CD14-positive monocyte (primary cell): ENCODE data around the gene CPAMD8. TPM values are rescaled to one million over a fixed set of nuclear protein-coding genes. Genes with fewer than 3 reads are reported as not detected.

Experiments
- DNase-seq, 3 donors: peaks; one replicate each; pipeline ENCODE4 v3.0.0-alpha.2; 2011 to 2022
- H2AFZ ChIP-seq: 2 replicates; pipeline ENCODE4 v1.6.0; 2012; ENCODE audit warnings: mild to moderate bottlenecking, low read depth, low read length, inconsistent platforms; ENCODE audit not compliant: insufficient read depth, poor library complexity, severe bottlenecking
- H3K27ac ChIP-seq, 2 donors: 1 replicate in 1 of 2; 2 replicates in 1 of 2; pipeline ENCODE4 v1.5.1; 2012 to 2013; ENCODE audit warnings: low read length in 2 of 2, control low read depth in 1 of 2, inconsistent platforms in 1 of 2, low read depth in 1 of 2, mild to moderate bottlenecking in 1 of 2
- H3K27me3 ChIP-seq, 2 donors: one replicate each; pipeline versions ENCODE4 v1.6.0 to v1.6.1; 2011 to 2013; ENCODE audit warnings: low read length in 2 of 2; ENCODE audit not compliant: control insufficient read depth in 2 of 2, insufficient read depth in 2 of 2
- H3K36me3 ChIP-seq, 2 donors: replicated peaks in 1 of 2; 1 replicate in 1 of 2; 2 replicates in 1 of 2; pipeline versions ENCODE4 v1.5.1 to v1.6.1; 2012 to 2013; ENCODE audit warnings: low read length in 2 of 2, control low read depth in 1 of 2, inconsistent platforms in 1 of 2, mild to moderate bottlenecking in 1 of 2; ENCODE audit not compliant: insufficient read depth in 2 of 2, control insufficient read depth in 1 of 2
- H3K4me1 ChIP-seq, 2 donors: 1 replicate in 1 of 2; 2 replicates in 1 of 2; pipeline versions ENCODE4 v1.5.1 to v1.6.1; 2012 to 2013; ENCODE audit warnings: low read length in 2 of 2, control low read depth in 1 of 2, inconsistent platforms in 1 of 2, mild to moderate bottlenecking in 1 of 2, moderate library complexity in 1 of 2; ENCODE audit not compliant: insufficient read depth in 2 of 2, control insufficient read depth in 1 of 2
- H3K4me2 ChIP-seq: replicated peaks from 2 replicates; pipeline ENCODE3; 2012; ENCODE audit warnings: low read length, moderate library complexity, mild to moderate bottlenecking; ENCODE audit not compliant: poor library complexity, severe bottlenecking; ENCODE audit errors: extremely low read depth
- H3K4me3 ChIP-seq, 3 experiments: fragments of 200-600 bp in 1 of 3; sonication (generic) in 1 of 3; replicated peaks in 1 of 3; 1 replicate in 2 of 3; 2 replicates in 1 of 3; pipeline ENCODE4 v1.5.1; 2011 to 2013; ENCODE audit warnings: low read length in 3 of 3, mild to moderate bottlenecking in 3 of 3, control low read depth in 2 of 3, low read depth in 2 of 3, inconsistent platforms in 1 of 3, moderate library complexity in 1 of 3
- H3K79me2 ChIP-seq: 2 replicates; pipeline ENCODE4 v1.6.0; 2012; ENCODE audit warnings: mild to moderate bottlenecking, control low read depth, inconsistent platforms, low read length, moderate library complexity; ENCODE audit not compliant: insufficient read depth
- H3K9ac ChIP-seq: 2 replicates; pipeline ENCODE4 v1.6.0; 2017; ENCODE audit warnings: low read length, mild to moderate bottlenecking; ENCODE audit not compliant: insufficient read depth, poor library complexity, severe bottlenecking
- H3K9me3 ChIP-seq, 2 donors: replicated peaks in 1 of 2; 1 replicate in 1 of 2; 2 replicates in 1 of 2; pipeline versions ENCODE4 v1.5.1 to v1.6.1; 2012 to 2013; ENCODE audit warnings: low read length in 2 of 2, control low read depth in 1 of 2; ENCODE audit not compliant: control insufficient read depth in 1 of 2, insufficient read depth in 1 of 2
- H4K20me1 ChIP-seq: 2 replicates; pipeline ENCODE4 v1.6.0; 2012; ENCODE audit warnings: mild to moderate bottlenecking, low read length, control low read depth, moderate library complexity; ENCODE audit not compliant: insufficient read depth
- H3K27ac Mint-ChIP-seq, 7 donors: one replicate each; pipeline ENCODE4 v1.8.0; 2020; ENCODE audit warnings: mild to moderate bottlenecking in 7 of 7, mixed read lengths in 7 of 7, moderate library complexity in 6 of 7, inconsistent platforms in 2 of 7
- H3K27me3 Mint-ChIP-seq, 3 donors: one replicate each; pipeline ENCODE4 v1.8.0; 2021 to 2022; ENCODE audit warnings: low read depth in 3 of 3, mild to moderate bottlenecking in 3 of 3, mixed read lengths in 3 of 3, moderate library complexity in 3 of 3, inconsistent platforms in 1 of 3
- H3K36me3 Mint-ChIP-seq, 2 donors: one replicate each; pipeline ENCODE4 v1.8.0; 2020; ENCODE audit warnings: mixed read lengths in 2 of 2, inconsistent platforms in 1 of 2, mild to moderate bottlenecking in 1 of 2
- H3K4me1 Mint-ChIP-seq: one replicate; pipeline ENCODE4 v1.8.0; 2020; ENCODE audit warnings: mild to moderate bottlenecking, mixed read lengths
- H3K4me3 Mint-ChIP-seq, 2 donors: one replicate each; pipeline ENCODE4 v1.8.0; 2020; ENCODE audit warnings: mild to moderate bottlenecking in 2 of 2, mixed read lengths in 2 of 2, moderate library complexity in 1 of 2
- H3K9me3 Mint-ChIP-seq, 7 donors: one replicate each; pipeline ENCODE4 v1.8.0; 2020 to 2022; ENCODE audit warnings: mixed read lengths in 7 of 7, mild to moderate bottlenecking in 6 of 7, moderate library complexity in 6 of 7, inconsistent platforms in 2 of 7
- CTCF ChIP-seq: fragments of 200-600 bp; IDR thresholded peaks from one replicate; pipeline ENCODE4 v1.8.0; 2022; ENCODE audit warnings: antibody characterized with exemption, mild to moderate bottlenecking
- WGBS: methylation state at CpG from one replicate; pipeline ENCODE4 v1.1.5; 2013; ENCODE audit warnings: missing lambda C conversion rate; ENCODE audit not compliant: insufficient coverage; 5-methylcytosine and 5-hydroxymethylcytosine counted together
- intact Hi-C, 2 donors: fragments of 100-400 bp; cut with micrococcal nuclease; formaldehyde crosslinking; loops; one replicate each; pipeline versions ENCODE4 v1.15.0 to v1.15.1; 2023
- polyA plus RNA-seq, 3 donors: library from polyadenylated mRNA; depleted of rRNA in 1 of 3; unstranded in 2 of 3; stranded (reverse) in 1 of 3; fragments of 300-500 nt in 2 of 3; fragments of >200 nt in 1 of 3; fragmentation: Illumina TruSeq in 2 of 3; gene quantifications; 1 replicate in 2 of 3; 2 replicates in 1 of 3; pipeline ENCODE4 v1.2.3, GENCODE V29; 2012 to 2021

CPAMD8 gene
- polyA plus RNA-seq, 3 donors, result 5.1 to 53.4 (median 5.4) TPM

GRCh38 chr19:16945762-16946465 lies 80.7 kb downstream of the CPAMD8 start:
- no peak overlapping the region for H3K4me3 ChIP-seq
- Mint-ChIP-seq H3K27ac (no peak overlapping the region), H3K27me3 (peaks cover 0 to 14% (median 0%) of the 10 kb centered on the region in 3 donors), H3K4me3 (no peak overlapping the region), H3K4me1 (peaks cover 6% of the 10 kb centered on the region), H3K9me3 (peaks cover 0 to 4% (median 2%) of the 10 kb centered on the region in 7 donors), H3K36me3 (peaks cover 2 to 7% of the 10 kb centered on the region in 2 donors)
- no peak overlapping the region for H3K9ac ChIP-seq
- H3K4me2 ChIP-seq, result no peak overlapping the region
- no peaks in the 10 kb centered on the region for H3K27me3 ChIP-seq
- intact Hi-C loops, result no loop called here
- H3K79me2 ChIP-seq, result no peaks in the 10 kb centered on the region
- 97% methylated on average over 8 of the region's 8 CpGs for WGBS
- DNase-seq, result no peak
- peaks cover 6 to 9% of the 10 kb centered on the region in 2 donors for H3K4me1 ChIP-seq
- no peak for TF ChIP-seq CTCF
- no peaks in the 10 kb centered on the region for H4K20me1 ChIP-seq
- no peaks in the 10 kb centered on the region for H3K36me3 ChIP-seq
- H2AFZ ChIP-seq, result no peak overlapping the region
- H3K9me3 ChIP-seq, result no peaks in the 10 kb centered on the region
- H3K27ac ChIP-seq, result no peak overlapping the region

- WGBS, result 96% methylated on average over 10 of the region's 11 CpGs
- peaks cover 6% of the 10 kb centered on the region for H3K4me1 Mint-ChIP-seq
- no peak for TF ChIP-seq CTCF
- no peak overlapping the region for H3K4me2 ChIP-seq
- H4K20me1 ChIP-seq, result no peaks in the 10 kb centered on the region
- peaks cover 6 to 9% of the 10 kb centered on the region in 2 donors for H3K4me1 ChIP-seq
- intact Hi-C loops, result no loop called here
- peaks cover 2 to 6% of the 10 kb centered on the region in 2 donors for H3K36me3 Mint-ChIP-seq
- no peak for DNase-seq
- peaks cover 0 to 14% (median 0%) of the 10 kb centered on the region in 3 donors for H3K27me3 Mint-ChIP-seq
- no peaks in the 10 kb centered on the region for H3K36me3 ChIP-seq
- H3K9ac ChIP-seq, result no peak overlapping the region
- no peaks in the 10 kb centered on the region for H3K79me2 ChIP-seq
- no peaks in the 10 kb centered on the region for H3K9me3 ChIP-seq
- H3K27ac Mint-ChIP-seq, result peak overlapping the region in 1 of 7 donors; percentile 30
- H3K27me3 ChIP-seq, result no peaks in the 10 kb centered on the region
- no peak overlapping the region for H3K4me3 Mint-ChIP-seq
- no peak overlapping the region for H3K27ac ChIP-seq
- no peak overlapping the region for H3K4me3 ChIP-seq
- no peak overlapping the region for H2AFZ ChIP-seq
- peaks cover 0 to 4% (median 2%) of the 10 kb centered on the region in 7 donors for H3K9me3 Mint-ChIP-seq
Measured at GRCh38 chr19:16945364-16945714, 81.3 kb downstream of the CPAMD8 start.
